ENCODE measurements around the gene C15orf62.

Gene C15orf62

DNA sequence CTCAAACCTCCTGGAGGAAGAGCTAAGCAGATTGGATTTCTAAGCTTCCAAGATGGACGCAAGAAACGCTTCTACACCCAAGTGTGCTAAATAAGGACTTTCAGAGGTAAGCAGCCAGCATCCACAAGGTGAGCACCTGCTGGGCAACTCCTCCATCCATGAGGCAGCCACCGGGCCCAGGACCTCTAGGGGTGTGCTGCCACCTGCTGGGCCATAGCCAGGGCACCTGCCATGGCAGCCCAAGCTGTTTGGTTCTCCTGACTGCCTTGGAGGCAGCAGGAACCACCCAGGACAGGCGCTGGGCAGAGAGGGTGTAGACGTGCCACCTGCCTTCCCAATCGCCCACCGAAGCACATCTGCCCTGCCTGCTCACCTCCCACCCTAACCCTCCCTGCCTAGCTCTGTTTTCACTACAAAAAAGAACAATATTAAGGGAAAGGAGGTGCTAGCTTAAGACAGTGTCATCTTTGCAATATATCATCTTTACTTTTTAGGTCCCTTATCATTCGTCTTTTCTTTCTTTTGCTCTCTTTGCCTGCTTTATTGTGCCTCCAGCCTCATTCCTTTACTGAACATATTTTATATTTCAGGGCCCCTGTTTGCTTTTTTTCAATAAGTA lies 12.9 kb downstream of the C15orf62 start:
- DNase-seq (ENCODE audit: low read depth), result no peak

DNA sequence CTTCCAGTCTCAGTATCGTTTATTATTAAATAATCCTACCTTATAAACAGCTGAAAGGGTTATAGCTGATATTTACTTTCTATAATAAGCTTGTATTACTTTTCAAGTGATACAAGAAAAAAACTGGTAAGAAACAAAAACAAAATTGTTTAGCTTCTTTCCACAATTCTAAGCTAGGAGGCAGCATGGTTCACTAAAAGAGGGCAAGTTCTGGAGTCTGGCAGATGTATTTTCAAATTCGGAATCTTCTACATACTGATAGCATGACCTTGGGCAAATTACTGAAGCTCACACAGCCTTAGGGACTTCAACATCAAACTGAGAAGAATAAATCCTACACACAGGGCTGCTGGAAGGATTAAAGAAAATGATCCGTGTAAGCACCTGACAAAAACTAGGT lies 15.4 kb downstream of the C15orf62 start:
- no peak for DNase-seq (ENCODE audit: low read depth)

DNA sequence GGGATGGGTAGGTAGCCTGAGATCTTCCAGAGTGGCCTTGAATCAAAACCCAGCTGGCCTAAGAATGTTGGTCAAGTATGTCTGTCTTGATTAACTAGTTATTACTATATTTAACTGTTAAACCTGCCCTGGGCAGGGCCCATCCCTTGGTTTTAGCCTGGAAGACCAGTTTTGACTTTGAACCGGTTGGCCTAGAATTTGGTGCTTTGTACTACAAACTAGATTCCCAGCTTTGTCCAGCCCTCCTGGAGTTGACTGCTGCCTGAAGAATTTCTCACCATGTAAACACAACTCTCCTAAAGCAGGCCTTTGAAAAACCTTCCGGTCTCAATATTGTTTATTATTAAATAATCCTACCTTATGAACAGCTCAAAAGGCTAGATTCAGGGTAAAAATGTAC lies 16.0 kb downstream of the C15orf62 start:
- DNase-seq (ENCODE audit: low read depth), result no peak

DNA sequence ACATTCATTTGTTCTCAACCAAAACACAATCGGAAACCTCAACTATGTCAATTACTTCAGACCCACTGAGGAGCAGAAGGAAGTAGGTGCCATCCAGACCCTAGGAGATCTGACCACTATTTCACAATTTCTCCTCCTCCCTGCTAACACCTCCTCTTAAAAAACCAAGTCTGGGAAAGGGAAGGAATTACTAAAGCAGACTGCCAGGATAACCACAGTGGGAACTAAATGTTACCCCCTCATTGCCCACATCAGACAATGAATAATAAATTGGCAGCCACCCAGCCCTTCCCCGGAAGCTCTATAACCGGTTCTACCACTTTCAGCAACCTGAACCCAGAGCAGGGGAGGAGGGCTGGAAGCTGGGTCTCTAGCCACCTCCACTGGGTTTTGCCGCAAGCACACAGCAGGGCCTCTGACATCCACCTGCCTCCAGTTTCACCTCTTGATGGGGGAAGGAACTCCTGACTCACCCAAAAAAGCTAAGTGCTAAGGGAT lies 17.6 kb downstream of the C15orf62 start:
- peak; percentile 55 for DNase-seq (ENCODE audit: low read depth)

DNA sequence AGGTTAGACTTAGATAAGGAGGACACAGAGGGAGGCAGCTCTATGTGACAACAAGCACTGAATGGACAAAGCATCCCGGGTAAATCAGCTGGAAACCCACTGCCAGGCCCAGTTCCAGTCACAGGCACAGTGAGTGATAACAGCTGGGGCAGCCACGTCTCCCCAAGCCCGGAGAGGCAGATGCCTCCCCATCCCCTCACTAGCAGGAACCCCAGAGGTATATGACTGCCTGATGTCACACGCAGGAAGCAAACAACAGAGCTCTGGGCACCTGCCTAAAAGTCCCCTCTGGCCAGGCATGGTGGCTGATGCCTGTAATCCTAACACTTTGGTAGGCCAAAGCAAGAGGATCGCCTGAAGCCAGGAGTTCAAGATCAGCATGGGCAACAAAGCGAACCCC lies 18.2 kb downstream of the C15orf62 start:
- DNase-seq (ENCODE audit: low read depth), result no peak

DNA sequence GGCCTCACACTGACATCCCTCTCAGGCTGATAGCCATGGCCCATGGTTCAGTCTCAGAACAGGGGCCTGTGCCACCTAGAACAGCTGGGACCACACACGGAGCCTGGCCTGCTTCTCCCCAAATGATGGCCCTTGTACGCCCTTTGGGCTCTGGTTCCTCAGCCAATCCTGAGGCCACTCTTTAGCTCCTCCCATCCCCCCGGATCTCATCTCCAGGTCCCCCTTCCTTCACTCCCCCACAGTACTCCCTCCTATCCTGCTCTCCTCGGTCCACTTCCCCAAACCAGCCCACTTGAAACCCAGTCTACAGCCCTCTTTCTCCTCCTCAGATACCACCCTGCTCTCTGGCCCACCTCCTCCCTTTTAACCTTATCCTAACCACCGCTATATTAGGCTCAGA lies 19.3 kb downstream of the C15orf62 start:
- DNase-seq (ENCODE audit: low read depth), result no peak

DNA sequence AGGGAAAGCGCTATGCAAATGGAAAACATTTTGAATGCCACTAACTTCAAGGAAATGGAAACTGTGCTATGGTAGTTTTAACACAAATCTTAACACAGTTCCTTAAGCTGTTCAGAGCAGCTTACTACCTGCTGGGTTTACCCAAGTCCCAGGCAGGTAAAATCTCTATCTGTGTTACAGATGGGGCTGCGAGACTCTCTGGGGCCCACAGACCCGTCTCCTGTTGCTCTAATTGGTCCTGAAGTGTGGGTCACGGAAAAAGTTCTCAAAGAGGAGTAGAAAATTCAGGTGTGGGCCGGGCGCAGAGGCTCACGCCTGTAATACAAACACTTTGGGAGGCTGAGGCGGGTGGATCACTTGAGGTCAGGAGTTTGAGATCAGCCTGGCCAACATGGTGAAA lies 20.2 kb downstream of the C15orf62 start:
- DNase-seq (ENCODE audit: low read depth), result no peak

DNA sequence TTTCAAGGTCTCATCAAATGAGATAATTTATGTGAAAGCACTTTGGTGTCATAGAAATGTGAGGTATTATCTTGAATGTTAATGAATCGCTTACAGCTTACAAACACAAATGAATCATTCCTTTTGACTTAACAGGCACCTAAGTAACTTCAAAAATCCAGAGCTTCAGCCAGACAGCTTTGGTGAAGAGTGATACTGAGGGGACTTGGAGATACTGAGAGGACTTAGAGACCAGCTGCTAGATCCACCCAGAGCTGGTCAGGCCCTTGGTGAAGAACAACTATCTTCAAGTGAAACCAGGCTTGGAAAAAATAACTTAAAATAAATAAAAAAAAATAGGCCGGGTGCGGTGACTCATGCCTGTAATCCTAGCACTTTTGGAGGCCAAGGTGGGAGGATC lies 20.9 kb downstream of the C15orf62 start:
- DNase-seq (ENCODE audit: low read depth), result no peak

DNA sequence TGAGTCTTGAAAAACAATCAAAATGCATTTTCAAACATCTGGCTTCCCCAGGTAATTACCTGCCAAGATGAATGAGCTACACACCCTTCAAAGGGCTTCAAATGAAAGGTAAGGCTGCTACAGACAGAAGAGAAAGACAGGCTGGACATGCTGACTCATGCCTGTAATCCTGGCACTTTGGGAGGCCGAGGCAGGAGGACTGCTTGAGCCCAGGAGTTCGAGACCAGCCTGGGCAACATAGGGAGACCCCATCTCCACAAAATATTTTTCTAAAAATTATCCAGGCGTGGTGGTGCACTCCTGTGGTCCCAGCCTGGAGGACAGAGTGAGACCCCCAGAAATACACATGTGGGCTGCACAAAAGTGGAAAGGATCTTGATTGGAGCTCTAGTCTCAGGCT lies 22.6 kb downstream of the C15orf62 start:
- DNase-seq (ENCODE audit: low read depth), result no peak

DNA sequence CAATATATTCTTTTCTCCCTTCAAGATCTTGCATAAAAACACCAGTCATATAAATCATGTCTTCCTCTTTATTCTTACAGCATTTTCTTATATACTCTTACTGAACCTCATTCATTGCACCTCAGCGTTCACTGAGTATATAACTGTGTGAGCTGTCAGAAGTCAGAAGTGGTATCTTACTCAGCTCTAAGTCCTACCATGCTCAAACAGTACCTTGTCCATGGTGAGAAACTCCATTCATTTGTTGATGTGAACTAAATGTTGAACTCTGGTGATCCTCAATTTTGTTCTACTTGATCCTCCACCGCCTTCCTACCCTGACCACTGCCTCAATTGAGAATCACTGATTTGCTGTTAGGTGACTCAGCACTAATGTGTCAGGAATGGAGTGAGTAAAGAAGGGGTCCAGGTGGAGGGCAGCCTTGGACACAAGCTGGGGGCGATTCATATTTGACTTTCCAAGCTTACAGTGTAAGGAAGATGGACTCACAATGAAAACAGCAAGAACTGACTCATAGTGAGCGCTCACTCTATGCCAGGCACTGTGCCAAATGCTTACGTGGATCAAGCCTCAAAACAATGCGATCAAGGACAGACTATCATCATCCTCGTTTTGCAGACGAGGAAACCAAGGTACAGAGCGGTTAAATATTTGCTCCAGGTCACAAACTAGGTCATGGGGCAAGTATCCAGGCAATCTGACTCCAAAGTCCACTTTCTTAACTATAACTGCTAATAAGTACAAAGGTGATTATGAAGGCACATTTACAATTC lies 23.6 kb downstream of the C15orf62 start:
- DNase-seq (ENCODE audit: low read depth), result peak; percentile 92

DNA sequence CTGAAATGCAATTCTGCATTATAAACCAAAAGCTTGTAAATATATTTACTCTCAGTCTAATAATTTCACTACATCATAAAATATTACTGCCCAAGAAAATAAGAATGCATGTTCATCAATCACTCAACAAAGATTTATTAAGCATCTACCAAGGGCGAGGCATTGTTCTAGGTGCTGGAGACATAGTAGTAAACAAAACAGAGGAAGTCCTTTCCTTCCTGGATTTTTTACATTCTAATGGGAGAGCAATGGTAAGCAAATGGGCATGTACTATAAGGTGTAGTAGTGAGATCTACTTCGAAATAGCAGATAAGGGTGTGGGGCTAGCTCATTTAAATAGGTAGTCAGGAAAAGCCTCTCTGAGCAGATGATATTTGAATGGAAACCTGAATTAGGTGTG lies 26.3 kb downstream of the C15orf62 start:
- DNase-seq (ENCODE audit: low read depth), result no peak

DNA sequence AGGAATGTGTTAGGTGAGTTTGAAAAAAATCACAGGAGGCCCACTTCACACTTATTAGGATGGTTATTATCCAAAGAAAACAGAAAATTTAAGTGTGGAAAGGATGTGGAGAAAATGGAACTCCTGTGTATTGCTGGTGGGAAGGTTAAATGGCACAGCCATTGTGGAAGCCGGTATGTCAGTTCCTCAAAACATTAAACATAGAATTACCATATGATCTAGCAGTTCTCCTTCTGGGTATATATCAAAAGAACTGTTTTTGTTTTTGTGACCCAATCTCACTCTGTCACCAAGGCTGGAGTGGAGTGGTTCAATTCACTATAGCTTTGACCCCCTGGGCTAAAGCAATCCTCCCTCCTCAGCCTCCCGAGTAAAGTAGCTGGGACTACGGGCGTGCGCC lies 26.7 kb downstream of the C15orf62 start:
- no peak for DNase-seq (ENCODE audit: low read depth)

DNA sequence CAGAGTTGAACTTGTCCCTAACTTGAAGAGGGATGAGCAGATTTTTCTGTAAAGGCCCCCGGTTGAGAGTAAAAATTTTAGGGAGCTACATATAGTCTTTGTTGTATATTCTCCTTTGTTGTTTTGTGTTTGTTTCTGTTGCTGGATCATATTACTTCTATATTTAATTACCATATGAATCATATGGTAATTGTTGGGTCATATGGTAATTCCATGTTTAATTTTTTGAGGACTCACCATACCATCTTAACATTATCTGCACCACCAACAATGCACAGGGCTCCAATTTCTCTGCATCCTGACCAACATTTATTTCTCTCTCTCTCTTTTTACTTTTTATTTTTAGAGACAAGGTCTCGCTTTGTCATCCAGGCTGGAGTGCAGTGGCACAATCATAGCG lies 29.7 kb downstream of the C15orf62 start:
- DNase-seq (ENCODE audit: low read depth), result no peak

DNA sequence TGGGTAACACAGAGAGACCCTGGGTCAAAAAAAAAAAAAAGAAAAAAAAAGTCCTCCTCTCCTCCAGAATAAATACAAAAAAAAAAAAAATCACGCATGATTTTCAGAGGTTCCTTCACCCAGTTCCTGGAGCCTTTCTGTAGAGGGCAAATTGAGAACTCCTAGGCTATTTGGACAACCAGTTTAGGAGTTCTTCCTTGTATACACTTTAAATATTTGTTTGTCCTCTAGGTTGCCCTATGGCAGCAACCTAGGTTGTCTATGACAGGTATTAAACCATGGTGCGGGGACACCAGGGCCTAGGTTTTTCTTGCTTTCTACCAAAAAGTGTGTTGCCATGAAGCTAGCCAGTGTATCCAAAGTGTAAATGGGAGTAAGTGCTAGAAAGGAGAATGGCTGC lies 33.3 kb downstream of the C15orf62 start:
- DNase-seq (ENCODE audit: low read depth), result no peak

DNA sequence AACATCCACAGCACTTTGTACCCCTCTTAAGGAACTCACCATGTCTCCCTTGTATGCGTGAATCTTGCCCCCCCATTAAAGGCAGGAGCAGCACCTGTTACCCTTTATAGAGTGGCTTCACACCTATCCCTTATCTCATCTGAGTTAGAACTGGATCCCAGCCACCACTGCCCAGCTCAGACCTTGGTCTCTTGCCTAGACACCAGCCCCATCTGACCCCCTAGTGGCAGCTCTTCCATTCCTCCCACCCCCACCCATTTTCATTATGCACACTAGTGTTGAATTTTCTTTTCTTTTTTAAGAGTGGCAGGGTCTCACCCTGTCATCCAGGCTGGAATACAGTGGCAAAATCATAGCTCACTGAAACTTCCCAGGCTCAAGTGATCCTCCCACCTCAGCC lies 33.9 kb downstream of the C15orf62 start:
- DNase-seq (ENCODE audit: low read depth), result no peak

DNA sequence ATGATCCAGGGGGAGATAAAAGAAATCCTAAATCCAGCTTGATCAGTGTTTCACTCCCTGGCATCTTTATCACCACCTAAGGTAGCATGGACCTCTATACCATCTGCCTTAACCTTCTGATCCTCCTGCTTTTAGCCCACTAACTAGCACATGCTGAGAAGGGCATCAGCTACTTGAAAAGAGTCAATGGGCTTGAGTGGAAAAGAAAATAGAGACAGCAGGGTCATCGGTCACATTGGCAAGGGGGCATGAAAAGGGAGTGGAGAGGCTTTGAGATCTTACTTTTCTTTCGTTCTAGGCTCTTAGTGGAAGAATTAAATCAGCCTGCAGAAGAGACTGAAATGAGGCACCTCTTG lies 36.9 kb downstream of the C15orf62 start:
- no peak for DNase-seq (ENCODE audit: low read depth)

DNA sequence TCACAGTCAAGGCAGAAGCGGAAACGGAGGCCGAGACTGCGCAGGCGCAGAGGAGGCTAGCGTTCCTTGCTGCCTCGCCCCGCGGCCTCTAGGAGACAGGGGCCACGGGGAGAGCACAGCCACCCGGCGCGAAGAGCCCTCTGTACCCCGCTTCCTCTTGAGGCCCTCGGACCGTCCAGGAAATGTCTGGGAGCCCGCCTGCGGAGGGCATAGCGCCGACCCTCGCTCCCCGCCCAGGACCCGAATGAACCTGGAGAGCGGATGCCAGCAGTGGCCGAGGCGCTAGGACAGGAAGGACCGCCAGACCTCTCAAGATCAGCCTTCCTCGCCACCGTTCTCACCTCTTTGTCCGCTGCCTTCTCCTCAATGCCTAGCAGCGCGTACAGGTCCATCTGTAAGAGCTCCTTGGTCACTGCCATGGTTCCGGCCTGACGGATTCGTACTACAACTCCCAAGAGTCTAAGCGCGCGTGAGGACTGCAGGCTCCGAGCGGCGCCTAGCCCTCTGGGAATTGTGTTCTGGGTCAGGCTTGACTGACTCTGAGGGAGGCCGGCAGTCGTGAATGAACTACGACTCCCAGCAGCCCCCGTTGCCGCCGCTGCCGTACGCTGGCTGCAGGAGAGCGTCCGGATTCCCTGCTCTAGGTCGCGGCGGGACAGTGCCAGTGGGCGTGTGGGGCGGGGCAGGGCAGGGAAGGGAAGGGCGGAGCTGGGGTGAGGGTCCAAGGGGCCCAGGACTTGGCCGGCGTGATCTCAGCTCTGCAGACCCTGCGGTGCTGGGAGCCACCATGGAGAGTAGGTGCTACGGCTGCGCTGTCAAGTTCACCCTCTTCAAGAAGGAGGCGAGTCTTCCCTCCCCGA lies 37.5 kb downstream of the C15orf62 start, which contains the start of the genes DNAJC17 and ZFYVE19:
Gene DNAJC17 (minus strand): TSS at position 446 of the 860 bp plus-strand sequence. CDS start 27 bp downstream, at position 419.
Gene ZFYVE19 (plus strand): TSS at position 62 of the 860 bp plus-strand sequence. CDS start 501 bp downstream, at position 563.
- DNase-seq (ENCODE audit: low read depth), result peak; percentile 91

DNA sequence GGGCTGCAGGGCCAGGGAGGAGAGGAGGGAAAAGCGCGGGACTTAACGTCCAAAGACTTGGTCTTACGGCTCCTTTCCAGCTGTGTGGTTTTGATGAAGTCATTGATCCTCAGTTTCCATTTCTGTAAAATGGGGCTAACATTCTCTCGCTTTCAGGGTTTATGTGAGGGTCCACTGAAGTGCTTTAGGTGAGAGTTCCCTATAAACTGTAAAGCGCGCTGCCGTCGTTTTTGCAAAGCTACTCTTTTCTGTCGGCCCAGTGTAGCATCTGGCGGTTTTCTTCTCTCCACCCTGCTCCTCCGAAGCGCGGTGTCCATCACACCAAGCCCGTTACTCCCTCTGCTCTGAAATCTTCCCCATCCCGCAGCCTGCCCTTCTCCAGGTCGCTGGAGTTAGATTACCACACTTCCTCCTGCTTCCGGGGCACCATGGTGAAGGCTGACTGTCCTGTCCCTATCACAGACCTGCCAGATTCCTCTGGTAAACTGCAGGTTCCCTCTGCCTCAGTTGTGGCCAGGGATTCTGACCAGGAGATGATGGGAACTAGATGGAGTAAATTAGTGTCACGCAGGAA lies 38.2 kb downstream of the C15orf62 start:
- no peak for DNase-seq (ENCODE audit: low read depth)

DNA sequence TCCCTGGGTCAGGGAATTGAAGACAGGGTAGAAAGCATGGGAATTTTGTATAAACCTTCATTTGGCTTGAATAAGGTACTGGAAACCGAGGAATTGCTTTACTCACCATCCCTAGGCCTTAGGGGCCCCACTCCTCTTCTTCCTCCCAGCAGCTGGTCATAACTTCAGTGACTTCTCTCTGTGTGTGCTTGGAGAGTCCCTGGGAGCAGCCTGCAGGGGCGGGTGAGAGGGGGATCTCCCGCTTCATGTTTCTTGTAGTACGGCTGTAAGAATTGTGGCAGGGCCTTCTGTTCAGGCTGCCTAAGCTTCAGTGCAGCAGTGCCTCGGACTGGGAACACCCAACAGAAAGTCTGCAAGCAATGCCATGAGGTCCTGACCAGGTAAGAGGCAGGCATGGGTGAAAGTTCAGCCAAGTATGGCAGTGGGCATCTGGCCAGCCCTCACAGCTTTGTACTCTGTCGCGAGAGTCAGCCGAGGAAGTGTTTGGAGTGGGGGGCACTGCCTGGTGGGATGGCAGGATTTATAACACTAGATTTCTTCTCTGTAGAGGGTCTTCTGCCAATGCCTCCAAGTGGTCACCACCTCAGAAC lies 39.2 kb downstream of the C15orf62 start:
- DNase-seq (ENCODE audit: low read depth), result no peak

DNA sequence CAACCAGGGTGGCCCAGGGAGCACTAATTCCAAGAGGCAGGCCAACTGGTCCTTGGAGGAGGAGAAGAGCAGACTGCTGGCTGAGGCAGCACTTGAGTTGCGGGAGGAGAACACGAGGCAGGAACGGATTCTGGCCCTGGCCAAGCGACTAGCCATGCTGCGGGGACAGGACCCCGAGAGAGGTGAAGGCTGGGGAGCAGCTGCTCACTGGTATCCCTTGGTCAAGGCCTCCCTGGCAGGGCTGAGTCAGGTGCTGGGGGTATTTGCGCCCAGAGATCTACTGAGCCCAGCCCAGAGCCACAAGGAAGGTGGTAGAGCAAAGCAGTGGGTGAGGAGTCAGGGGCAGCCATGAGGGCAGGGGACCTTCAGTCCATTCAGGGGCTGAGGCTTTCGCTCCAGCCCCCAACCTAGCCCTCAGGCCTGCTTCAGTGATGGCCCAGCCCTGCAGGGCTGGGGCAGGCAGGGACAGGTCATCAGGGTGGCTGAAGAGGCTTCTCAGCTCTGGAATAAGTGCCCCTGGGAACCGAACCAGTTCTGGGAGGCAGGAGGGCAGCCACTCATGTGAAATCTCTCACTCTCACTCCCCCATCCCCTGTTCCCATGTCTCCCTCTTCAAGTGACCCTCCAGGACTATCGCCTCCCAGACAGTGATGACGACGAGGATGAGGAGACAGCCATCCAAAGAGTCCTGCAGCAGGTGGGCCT lies 43.1 kb downstream of the C15orf62 start:
- no peak for DNase-seq (ENCODE audit: low read depth)

DNA sequence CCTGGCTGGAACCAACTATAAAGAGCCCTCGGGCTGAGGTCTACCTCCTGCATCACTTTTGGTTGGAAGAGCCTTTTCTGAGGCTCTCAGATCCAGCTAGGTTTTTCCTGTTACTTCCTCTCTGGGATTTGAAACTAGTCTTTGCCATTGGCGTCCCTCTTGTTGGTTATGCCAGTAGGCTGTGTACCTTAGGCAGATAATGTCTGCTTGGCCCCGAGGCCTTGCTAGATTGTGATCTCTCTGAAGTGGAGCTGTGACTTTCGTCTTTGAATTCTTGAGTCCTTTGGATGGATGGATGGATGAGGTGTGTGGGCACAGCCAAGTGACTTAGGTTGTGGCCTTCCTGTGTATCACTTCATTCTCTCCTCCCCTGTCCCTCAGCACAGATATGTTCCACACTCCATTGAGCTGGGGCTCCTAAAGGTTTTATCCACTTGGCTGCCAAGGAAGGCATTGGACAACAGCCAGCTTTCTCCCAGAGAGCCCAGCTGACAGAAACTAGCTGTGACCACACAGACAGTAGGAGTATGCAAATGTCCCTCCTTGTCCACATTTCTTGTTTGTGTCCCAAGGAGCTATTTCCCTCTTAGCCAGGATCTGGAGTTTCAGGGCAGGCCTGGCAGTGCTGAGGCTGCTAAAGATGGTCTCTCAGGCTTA lies 45.4 kb downstream of the C15orf62 start:
- DNase-seq (ENCODE audit: low read depth), result no peak
